Right renal cortex interstitium (tissue), 3 donors: ENCODE results near the gene PARK7. TPM values are rescaled to one million over a fixed set of nuclear protein-coding genes. Genes with fewer than 3 reads are reported as not detected.
"Not testable (repeated sequence)": the region's sequence is repeated elsewhere in the genome, so short reads cannot be mapped to it uniquely, and the experiment has no call there.

ENCODE experiments used
- DNase-seq, 3 donors: peaks; one replicate each; pipeline ENCODE4 v3.0.0-alpha.2; 2013; ENCODE audit warnings: low read depth in 3 of 3, low spot score in 2 of 3
- polyA plus RNA-seq, 3 donors: library from polyadenylated mRNA; unstranded; fragments of 120-200 nt; gene quantifications; one replicate each; pipeline ENCODE4 v1.2.1, GENCODE V29; 2013; ENCODE audit not compliant: insufficient read length in 3 of 3

Gene PARK7
- polyA plus RNA-seq, 3 donors, result 345 to 388 (median 371) TPM

- peak in 1 of 3 donors; percentile 19 for DNase-seq
Observed at GRCh38 chr1:7942214-7942921, 19.1 kb upstream of the PARK7 start.

- no peak for DNase-seq
Observed at GRCh38 chr1:7943251-7943650, 18.3 kb upstream of the PARK7 start.

DNA sequence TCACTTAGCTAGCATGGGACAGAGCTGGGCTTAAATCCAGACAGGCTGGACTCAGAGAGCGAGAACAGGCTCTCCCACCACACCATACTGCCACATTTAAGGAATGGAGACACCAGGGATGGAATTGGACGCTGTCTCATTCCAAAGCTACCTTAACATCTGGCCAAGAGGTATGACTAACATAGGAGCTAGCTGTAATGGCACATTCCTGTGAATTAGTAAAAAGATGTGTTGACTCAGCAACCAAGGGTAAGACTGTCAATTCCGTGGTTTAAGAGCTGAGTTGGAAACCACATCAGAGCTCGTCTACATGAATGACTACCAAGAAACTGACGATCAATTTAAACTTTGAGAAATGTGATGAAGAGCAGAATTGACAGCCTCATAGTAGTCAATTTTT, 12.6 kb upstream of the PARK7 start:
- DNase-seq, result no peak

DNA sequence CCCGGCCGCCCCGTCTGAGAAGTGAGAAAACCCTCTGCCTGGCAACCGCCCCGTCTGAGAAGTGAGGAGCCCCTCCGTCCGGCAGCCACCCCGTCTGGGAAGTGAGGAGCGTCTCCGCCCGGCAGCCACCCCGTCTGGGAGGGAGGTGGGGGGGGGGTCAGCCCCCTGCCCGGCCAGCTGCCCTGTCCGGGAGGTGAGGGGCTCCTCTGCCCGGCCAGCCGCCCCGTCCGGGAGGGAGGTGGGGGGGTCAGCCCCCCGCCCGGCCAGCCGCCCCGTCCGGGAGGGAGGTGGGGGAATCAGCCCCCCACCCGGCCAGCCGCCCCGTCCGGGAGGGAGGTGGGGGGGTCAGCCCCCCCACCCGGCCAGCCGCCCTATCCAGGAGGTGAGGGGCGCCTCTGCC, 8.7 kb upstream of the PARK7 start:
- not testable (repeated sequence) for DNase-seq

DNA sequence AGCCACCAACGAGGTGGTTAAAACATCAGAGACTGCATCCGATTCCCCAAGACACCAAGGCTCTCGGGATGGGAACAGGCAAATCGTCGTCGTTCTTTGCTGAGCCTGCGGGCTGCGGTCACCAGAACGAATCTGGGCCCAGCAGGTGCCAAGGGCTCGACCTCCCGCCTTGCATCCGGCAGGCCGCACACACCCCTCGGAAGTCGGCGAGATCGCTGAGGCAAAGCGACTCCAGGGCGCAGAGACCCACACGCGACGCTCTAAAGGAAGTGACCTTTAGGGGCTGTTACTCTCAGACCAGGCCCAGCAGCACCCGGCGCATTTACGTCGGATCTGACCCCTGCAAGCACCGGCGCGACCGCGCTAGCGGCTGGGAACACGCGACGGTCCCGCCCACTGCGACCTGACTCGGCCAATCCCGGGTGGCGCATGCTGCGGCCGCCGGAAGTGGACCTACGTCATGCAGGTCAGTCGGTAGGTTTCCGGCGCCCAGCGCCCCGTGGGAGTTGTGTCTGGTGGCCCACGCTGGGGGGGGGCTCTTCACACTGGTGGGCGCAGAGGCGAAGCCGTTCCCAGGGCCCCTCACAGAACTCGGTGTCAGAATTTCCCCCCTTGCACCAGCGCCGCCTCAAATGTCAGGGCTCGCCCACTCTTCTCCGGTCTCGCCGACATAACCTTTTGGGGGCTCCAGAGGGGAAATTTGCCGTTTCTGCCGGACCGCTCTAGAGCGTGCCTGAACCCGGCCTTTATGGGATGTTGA, 7.5 kb upstream of the PARK7 start:
- DNase-seq, result peak; percentile 79 to 81 (median 81)

- DNase-seq, result no peak
Observed at GRCh38 chr1:7954683-7955082, 6.8 kb upstream of the PARK7 start.

- no peak for DNase-seq
Observed at GRCh38 chr1:7956218-7957032, 5.1 kb upstream of the PARK7 start.

DNA sequence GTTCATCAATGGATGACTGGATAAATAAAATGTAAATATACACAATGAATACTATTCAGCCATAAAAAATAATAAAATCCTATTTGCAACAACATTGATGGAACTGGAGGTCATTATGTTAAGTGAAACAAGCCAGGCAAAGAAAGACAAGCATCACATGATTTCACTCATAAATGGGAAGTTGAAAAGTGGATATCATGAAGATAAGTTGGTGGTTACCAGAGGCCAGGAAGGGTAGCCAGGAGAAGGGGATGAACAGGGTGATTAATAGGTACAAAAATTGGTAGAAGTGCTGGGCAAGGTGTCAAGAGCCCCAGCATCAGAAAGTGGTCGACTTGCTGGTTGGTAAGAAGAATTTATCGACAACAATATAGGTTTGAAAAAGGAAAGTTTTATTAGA, 1.3 kb upstream of the PARK7 start:
- DNase-seq, result no peak

DNA sequence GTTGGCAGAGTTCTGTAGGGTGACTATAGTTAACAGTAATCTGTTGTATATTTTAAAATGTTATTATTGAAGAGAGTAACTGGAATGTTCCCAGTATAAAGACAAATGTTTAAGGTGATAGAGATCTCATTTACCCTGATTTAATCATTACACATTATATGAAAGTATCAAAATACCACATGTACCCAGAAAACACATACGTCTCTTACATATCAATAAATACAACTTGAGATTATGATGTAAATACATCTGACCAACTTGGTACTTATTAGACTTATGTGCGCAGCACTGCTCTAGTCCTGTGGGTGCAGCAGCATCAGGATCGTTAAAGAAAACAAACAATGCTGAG, 670 bp upstream of the PARK7 start:
- DNase-seq, result no peak

- no peak for DNase-seq
Observed at GRCh38 chr1:7962014-7962335, 464 bp downstream of the PARK7 start.

DNA sequence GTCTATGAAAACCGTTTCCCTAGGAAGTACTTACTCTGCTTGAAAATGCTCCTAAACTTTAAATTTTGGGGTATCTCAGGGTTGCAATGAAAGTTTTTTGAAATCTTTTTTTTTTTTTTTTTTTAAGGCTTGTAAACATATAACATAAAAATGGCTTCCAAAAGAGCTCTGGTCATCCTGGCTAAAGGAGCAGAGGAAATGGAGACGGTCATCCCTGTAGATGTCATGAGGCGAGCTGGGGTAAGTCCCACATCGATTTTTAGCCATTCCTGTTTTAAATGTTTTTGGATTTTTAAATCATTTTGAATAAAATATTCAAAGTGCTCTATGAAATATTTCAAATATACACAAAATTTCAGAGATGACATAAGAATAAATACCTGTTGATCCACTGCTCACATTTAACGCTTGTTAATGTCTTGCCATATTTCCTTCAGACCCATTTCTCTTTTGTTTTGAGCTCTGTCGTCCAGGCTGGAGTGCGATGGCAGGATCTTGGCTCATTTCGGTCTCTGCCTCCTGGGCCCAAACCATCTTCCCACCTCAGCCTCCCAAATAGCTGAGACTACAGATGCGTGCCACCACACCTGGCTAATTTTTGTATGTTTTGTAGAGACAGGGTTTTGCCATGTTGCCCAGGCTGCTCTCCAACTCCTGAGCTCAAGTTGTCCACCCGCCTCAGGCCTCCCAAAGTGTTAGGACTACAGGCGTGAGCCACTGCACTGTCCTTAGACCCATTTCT, 1.3 kb downstream of the PARK7 start:
- DNase-seq, result no peak

- not testable (repeated sequence) for DNase-seq
Observed at GRCh38 chr1:7963378-7963730, 1.8 kb downstream of the PARK7 start.

DNA sequence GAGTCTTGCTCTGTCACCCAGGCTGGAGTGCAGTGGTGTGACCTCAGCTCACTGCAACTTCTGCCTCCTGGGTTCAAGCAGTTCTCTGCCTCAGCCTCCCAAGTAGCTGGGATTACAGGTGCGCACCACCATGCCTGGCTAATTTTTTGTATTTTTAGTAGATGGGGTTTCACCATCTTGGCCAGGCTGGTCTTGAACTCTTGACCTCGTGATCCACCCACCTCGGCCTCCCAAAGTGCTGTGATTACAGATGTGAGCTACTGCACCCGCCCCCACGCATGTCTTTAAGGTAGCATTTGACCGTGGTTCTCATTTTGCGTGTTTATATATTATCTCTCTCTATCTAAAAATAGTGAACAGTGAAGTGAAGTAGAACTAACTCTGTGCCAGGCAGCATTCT, 2.3 kb downstream of the PARK7 start:
- DNase-seq, result not testable (repeated sequence)

DNA sequence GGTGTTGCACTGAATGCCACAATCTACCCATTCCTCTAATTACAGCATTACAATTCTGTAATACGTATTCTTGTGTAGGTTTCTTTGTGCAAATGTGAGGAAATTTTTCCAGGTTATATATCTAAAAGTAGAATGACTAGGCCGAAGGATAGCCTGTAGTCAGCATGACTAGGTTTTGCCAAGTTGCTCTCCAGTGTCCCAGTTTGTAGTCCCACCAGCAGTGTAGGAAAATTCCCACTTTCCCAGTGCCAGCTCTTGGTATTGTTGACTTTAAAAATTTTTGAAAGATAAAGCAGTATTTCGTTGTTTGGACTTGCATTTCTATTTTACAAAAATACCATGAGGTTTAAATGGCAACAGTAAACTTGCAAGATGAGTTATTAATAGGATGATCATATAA, 3.0 kb downstream of the PARK7 start:
- DNase-seq, result no peak

DNA sequence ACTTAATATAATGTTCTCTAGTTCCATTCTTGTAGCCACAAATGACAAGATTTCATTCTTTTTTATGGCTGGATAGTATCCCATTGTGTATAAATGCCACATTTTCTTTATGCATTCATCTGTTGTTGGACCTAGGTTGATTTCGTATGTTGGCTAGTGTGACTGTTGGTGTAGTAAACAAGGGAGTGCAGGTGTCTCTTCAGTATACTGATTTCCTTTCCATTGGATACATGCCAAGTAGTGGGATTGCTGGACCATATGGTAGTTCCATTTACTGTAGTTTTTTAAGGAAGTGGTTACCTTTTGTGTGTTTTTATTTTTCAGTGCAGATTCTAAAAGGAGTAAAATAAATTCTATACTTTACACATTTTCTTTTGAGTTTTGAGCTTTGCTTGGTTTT, 5.7 kb downstream of the PARK7 start:
- no peak for DNase-seq

DNA sequence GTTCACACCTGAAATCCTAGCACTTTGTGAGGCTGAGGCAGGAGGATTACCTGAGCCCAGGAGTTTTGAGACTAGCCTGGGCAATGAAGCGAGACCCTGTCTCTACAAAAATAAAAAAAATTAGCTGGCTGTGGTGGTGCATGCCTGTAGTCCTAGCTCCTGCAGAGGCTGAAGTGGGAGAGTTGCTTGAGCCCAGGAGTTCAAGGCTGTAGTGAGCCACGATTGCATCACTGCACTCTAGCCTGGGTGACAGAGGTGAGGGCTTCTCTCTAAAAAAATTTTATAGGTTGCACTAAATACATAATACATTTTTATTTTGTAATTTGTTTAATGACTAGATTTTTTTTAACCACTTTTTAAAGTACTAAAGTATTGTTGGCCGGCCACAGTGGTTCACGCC, 6.1 kb downstream of the PARK7 start:
- no peak for DNase-seq

GRCh38 chr1:7970246-7970645, 8.7 kb downstream of the PARK7 start:
- DNase-seq, result no peak

DNA sequence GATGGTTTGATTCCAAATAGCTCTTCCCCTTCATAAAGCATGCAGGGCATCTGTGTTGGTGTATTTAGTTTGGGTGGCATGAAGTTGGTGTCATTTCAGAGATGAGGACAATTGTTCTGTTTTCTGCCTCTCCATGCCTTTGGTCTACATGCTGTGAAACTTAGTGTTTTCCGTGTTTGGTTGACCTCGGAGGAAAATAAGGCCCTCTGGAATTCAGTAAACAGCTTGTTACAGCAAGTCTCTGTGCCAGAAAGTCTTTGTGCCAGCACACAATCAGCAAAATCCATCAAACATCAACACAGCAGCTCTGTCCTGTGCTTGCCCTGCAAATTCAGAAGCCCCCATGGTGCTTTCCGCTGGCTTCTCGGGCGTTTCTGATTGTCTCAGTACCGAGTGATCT, 9.5 kb downstream of the PARK7 start:
- no peak for DNase-seq

GRCh38 chr1:7972285-7972684, 10.8 kb downstream of the PARK7 start:
- DNase-seq, result no peak

DNA sequence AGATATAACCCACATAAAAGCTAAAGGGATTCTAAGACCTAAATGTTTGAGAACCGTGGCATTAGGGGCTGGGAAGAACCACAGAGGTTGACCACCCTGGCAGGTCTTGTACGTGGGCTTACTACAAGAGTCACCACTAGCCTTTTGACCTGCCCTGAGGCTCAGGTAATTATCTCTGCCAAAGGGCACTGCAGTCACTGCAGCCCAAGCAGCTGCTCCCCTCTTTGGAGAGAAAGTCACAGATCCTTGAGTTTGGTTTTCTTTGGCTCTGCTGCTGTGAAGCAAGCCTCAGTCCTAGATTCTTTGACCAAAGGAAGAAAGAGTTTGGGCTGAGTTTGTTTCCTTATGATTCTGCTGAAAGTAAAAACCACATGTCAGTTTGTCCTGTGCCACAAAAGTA, 11.6 kb downstream of the PARK7 start:
- no peak for DNase-seq

DNA sequence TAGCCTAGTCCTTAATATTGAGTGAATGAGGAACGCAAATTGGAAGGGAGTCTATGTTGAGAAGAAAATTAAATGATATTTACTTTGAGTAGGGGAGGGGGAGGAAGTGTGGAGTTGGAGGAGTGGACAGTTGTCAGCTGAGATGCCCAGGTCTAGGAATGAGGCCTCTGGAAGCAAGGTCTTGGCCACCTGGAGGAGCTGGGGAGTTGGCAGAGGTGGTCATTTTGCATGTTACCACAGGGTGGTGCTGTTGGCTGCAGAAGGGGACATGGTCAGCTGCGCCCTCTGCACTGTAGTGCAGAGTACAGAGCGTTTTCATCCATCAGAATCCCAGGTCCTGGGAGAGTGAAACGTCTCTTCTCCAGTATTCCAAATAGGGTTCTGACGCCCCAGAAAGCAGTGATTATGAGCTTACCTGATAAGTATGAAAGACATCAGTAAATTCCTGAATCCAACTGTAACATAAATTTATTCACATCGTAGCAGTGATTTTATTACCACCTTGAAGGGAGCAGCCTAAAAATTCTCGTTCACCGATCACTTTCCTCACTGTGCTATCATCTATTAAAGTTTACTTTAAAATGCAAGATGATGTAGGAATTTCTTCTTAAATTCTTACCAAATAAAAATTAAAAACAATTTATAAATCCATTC, 13.8 kb downstream of the PARK7 start:
- DNase-seq, result peak in 1 of 3 donors; percentile 51
